Caco-2 (cell line): ENCODE measurements around the gene RNF128. TPM values are rescaled to one million over a fixed set of nuclear protein-coding genes. Genes with fewer than 3 reads are reported as not detected.
"Not testable (repeated sequence)": the region's sequence is repeated elsewhere in the genome, so short reads cannot be mapped to it uniquely, and the experiment has no call there.

Experiments
- BruUV-seq: library from RNA; stranded (reverse); fragments of 400-500 nt; replicated peaks from 2 replicates; lab custom pipeline; 2021; lab: Mats Ljungman, UMichigan
- CTCF ChIA-PET: fragments of 300-600 bp; sonication (Branson Sonifier 250); formaldehyde crosslinking; loops from one replicate; lab custom pipeline; 2022; ENCODE audit warnings: antibody characterized with exemption; lab: Charles Lee
- POLR2A ChIA-PET: fragments of 300-600 bp; sonication (Branson Sonifier 250); formaldehyde crosslinking; loops from one replicate; lab custom pipeline; 2022; ENCODE audit warnings: antibody characterized with exemption; lab: Charles Lee
- DNase-seq, 2 experiments: peaks; one replicate each; pipeline versions ENCODE4 v3.0.0 to v3.0.0-alpha.2; 2020 to 2022
- H3K27me3 ChIP-seq: replicated peaks from 2 replicates; pipeline ENCODE4 v1.6.0; 2011; ENCODE audit warnings: low read length; ENCODE audit not compliant: control insufficient read depth, insufficient read depth
- H3K36me3 ChIP-seq: 2 replicates; pipeline ENCODE4 v1.5.1; 2011; ENCODE audit warnings: low read length; ENCODE audit not compliant: control insufficient read depth, insufficient read depth
- H3K4me1 ChIP-seq: fragments of 250-450 bp; sonication (Bioruptor Pico); 2 replicates; pipeline ENCODE4 v1.5.1; 2020; ENCODE audit warnings: mild to moderate bottlenecking
- H3K4me3 ChIP-seq: 2 replicates; pipeline ENCODE4 v1.5.1; 2011; ENCODE audit warnings: low read depth, mild to moderate bottlenecking, control low read depth, low read length
- H3K9me3 ChIP-seq: fragments of 250-450 bp; sonication (Bioruptor Pico); 2 replicates; pipeline ENCODE4 v1.5.1; 2020; ENCODE audit warnings: mild to moderate bottlenecking, moderate library complexity
- H3K27ac Mint-ChIP-seq: one replicate; pipeline ENCODE4 v1.8.0; 2022; ENCODE audit warnings: mixed read lengths; ENCODE audit not compliant: unreplicated experiment
- H3K27me3 Mint-ChIP-seq: one replicate; pipeline ENCODE4 v1.8.0; 2022; ENCODE audit warnings: mixed read lengths; ENCODE audit not compliant: insufficient read depth, unreplicated experiment
- H3K36me3 Mint-ChIP-seq: one replicate; pipeline ENCODE4 v1.8.0; 2022; ENCODE audit warnings: mild to moderate bottlenecking, mixed read lengths; ENCODE audit not compliant: insufficient read depth, unreplicated experiment
- H3K4me1 Mint-ChIP-seq: one replicate; pipeline ENCODE4 v1.8.0; 2022; ENCODE audit warnings: low read depth, mixed read lengths; ENCODE audit not compliant: unreplicated experiment
- H3K4me3 Mint-ChIP-seq: one replicate; pipeline ENCODE4 v1.8.0; 2022; ENCODE audit warnings: mild to moderate bottlenecking, moderate library complexity, mixed read lengths; ENCODE audit not compliant: unreplicated experiment
- H3K9me3 Mint-ChIP-seq: one replicate; pipeline ENCODE4 v1.8.0; 2022; ENCODE audit warnings: mixed read lengths; ENCODE audit not compliant: unreplicated experiment
- CTCF ChIP-seq, 2 experiments: fragments of 200-600 bp in 1 of 2; IDR thresholded peaks; 1 replicate in 1 of 2; 2 replicates in 1 of 2; pipeline versions ENCODE4 v1.5.1 to v1.8.0; 2011 to 2022; ENCODE audit warnings: antibody characterized with exemption in 1 of 2, control low read depth in 1 of 2, inconsistent platforms in 1 of 2, low read depth in 1 of 2, low read length in 1 of 2, mild to moderate bottlenecking in 1 of 2, moderate library complexity in 1 of 2; ENCODE audit not compliant: insufficient read depth in 1 of 2, severe bottlenecking in 1 of 2, unreplicated experiment in 1 of 2
- intact Hi-C: fragments of 100-400 bp; cut with micrococcal nuclease; formaldehyde crosslinking; loops from one replicate; pipeline ENCODE4 v1.10.0; 2022; ENCODE audit not compliant: unreplicated experiment
- total RNA-seq: library from RNA; stranded (reverse); gene quantifications from 2 replicates; pipeline ENCODE4 v1.2.3, GENCODE V29; 2022

RNF128 gene
- total RNA-seq, 1 experiment from 2014 or later, result 42.4 TPM

GRCh38 chrX:106752101-106752678 is 25.7 kb downstream of the RNF128 start:
- 0 out of 2 replicates have a peak, but pooled peaks cover 3% of the 10 kb centered on the region for H3K9me3 ChIP-seq
- H3K27me3 ChIP-seq, result no peaks in the 10 kb centered on the region
- H3K4me3 Mint-ChIP-seq, result no peak overlapping the region
- intact Hi-C loops, result loop anchor here (10.0 kb wide), 1 partner anchor 267 kb away; no protein-coding TSS in a partner anchor
- CTCF ChIA-PET, result no interaction called here
- BruUV-seq, result no TSS peak
- H3K36me3 ChIP-seq, result no peaks in the 10 kb centered on the region; the same call in 1 of the 2 replicates
- H3K27me3 Mint-ChIP-seq, result no peaks in the 10 kb centered on the region
- H3K36me3 Mint-ChIP-seq, result peaks cover 39% of the 10 kb centered on the region
- H3K27ac Mint-ChIP-seq, result no peak overlapping the region
- peaks cover 34% of the 10 kb centered on the region for H3K9me3 Mint-ChIP-seq
- no peak for TF ChIP-seq CTCF (IDR thresholded peaks at IDR 0.05; ENCODE audit: insufficient read depth in 1 of 2, low read depth in 1 of 2, low read length in 1 of 2, severe bottlenecking in 1 of 2, unreplicated experiment in 1 of 2)
- POLR2A ChIA-PET, result no interaction called here
- H3K4me1 Mint-ChIP-seq, result no peaks in the 10 kb centered on the region
- H3K4me3 ChIP-seq, result no peak overlapping the region
- DNase-seq, result peak in 1 of 2 experiments; percentile 11
- H3K4me1 ChIP-seq, result no peaks in the 10 kb centered on the region

- H3K4me3 Mint-ChIP-seq, DNase-seq, H3K9me3 ChIP-seq, H3K36me3 ChIP-seq, H3K4me3 ChIP-seq, H3K4me1 ChIP-seq, H3K36me3 Mint-ChIP-seq, H3K27me3 ChIP-seq, intact Hi-C loops, POLR2A ChIA-PET, BruUV-seq, H3K4me1 Mint-ChIP-seq, H3K27ac Mint-ChIP-seq, H3K27me3 Mint-ChIP-seq: not testable (repeated sequence)
- peaks cover 23% of the 10 kb centered on the region for H3K9me3 Mint-ChIP-seq
- CTCF ChIA-PET, result interaction anchor here (0.6 to 0.7 kb wide), 2 partner anchors 16 to 158 kb away, joined by 3 to 4 read pairs; no protein-coding TSS in a partner anchor
These were observed 42.8 kb downstream of the RNF128 start for GRCh38 chrX:106769288-106769687.

GRCh38 chrX:106774981-106775380 is 48.5 kb downstream of the RNF128 start:
- H3K27me3 ChIP-seq, result no peaks in the 10 kb centered on the region
- H3K36me3 ChIP-seq, result no peaks in the 10 kb centered on the region
- intact Hi-C loops, result loop anchor here (1.0 kb wide), 1 partner anchor 83 kb away; no protein-coding TSS in a partner anchor
- no peak overlapping the region for H3K4me3 ChIP-seq
- peaks cover 31% of the 10 kb centered on the region for H3K4me1 ChIP-seq
- Mint-ChIP-seq H3K27me3 (no peaks in the 10 kb centered on the region), H3K36me3 (peaks cover 13% of the 10 kb centered on the region), H3K4me3 (no peak overlapping the region), H3K27ac (peak overlapping the region; percentile 80), H3K4me1 (peaks cover 15% of the 10 kb centered on the region), H3K9me3 (peaks cover 19% of the 10 kb centered on the region)
- BruUV-seq, result TSS peak; percentile 19
- H3K9me3 ChIP-seq, result no peaks in the 10 kb centered on the region
- ChIA-PET POLR2A (no interaction called here), CTCF (no interaction called here)
- TF ChIP-seq CTCF (IDR thresholded peaks at IDR 0.05; ENCODE audit: insufficient read depth in 1 of 2, low read depth in 1 of 2, low read length in 1 of 2, severe bottlenecking in 1 of 2, unreplicated experiment in 1 of 2), result no peak
- DNase-seq, result peak; percentile 17 to 39
